Effector CD4-positive, alpha-beta T cell (primary cell): ENCODE data around the gene BBLN.
"Not testable (repeated sequence)": the region's sequence is repeated elsewhere in the genome, so short reads cannot be mapped to it uniquely, and the experiment has no call there.

ENCODE experiments used
- DNase-seq: peaks from one replicate; pipeline ENCODE4 v3.0.0-alpha.2; 2020

BBLN gene

DNA sequence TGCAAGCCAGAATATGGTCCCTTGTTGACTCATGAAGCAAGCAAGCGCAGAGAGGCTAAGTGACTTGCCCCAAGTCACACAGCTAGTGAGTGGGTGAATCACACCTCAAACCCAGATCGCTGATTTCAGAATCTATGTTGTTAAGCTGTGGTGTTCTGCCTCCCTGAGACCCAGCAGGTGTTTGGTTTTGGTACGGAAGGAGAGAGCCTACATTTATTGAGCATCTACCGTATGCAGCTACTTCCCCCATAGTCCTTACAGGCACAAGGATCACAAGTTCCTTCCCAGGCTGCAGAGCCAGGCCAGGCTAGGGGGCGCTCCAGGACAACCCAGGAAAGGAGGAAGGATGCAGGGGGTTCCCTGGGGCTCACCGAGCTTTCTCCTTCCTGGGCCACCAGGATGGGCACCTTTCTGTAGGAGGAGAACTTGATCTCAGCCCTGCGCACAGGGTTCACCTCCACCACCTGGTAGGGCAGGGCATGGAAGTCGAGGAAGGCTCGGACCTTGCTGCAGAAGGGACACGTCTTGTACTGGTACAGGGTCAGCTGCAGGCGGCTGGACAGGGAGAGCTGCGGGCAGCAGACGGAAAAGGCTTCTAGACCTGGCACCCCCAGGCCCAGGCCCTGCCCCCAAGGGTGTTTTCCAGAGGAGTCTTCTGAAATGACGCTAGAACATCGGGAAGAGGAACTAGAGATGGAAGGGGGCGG, 35.0 kb upstream of the BBLN start:
- peak; percentile 26 for DNase-seq

DNA sequence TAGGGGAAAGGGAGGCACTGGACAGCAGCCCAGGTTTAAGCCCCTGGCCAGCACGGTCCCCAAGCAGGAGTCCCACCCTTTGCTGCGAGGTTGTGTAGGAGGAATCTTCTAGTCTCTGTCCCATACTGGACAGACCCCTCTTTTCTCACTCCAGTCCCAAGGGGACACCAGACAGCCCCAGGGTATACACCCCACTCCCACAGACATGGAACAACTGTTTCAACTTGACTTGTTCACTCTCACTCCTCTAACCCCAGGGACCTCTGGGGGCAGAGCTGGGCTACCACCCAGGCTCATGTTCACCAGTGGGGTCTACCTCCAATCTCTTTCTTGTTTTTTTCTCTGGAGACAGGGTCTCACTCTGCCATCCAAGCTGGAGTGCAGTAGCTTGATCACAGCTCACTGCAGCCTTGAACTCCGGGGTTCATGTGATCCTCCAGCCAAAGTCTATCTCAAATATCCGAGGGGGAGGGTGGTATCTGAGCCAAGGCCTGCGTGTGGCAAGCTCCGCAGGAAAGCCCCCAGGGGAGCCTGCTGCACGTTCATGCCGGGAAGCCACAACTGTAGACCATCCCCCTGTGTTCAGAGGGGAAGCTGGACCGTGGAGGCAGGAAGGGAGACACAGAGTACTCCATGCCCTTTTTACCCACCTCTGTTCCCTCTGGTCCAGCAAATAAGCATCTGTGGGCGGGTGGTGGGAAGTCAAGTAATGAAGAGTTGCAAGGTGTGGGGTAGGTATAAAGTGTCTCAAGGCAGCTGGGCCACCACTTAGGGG, 34.3 kb upstream of the BBLN start:
- no peak for DNase-seq

- peak; percentile 76 for DNase-seq
Measured at GRCh38 chr9:128127568-128127989, 32.5 kb upstream of the BBLN start, which contains the start of gene PTGES2. TSS of gene PTGES2 (minus strand) at chr9:128127729. CDS start at chr9:128127717, 12 bp downstream.

- peak; percentile 76 for DNase-seq
Measured at GRCh38 chr9:128127990-128128835, 31.9 kb upstream of the BBLN start.

GRCh38 chr9:128128836-128129590, 31.1 kb upstream of the BBLN start:
- DNase-seq: no peak

DNA sequence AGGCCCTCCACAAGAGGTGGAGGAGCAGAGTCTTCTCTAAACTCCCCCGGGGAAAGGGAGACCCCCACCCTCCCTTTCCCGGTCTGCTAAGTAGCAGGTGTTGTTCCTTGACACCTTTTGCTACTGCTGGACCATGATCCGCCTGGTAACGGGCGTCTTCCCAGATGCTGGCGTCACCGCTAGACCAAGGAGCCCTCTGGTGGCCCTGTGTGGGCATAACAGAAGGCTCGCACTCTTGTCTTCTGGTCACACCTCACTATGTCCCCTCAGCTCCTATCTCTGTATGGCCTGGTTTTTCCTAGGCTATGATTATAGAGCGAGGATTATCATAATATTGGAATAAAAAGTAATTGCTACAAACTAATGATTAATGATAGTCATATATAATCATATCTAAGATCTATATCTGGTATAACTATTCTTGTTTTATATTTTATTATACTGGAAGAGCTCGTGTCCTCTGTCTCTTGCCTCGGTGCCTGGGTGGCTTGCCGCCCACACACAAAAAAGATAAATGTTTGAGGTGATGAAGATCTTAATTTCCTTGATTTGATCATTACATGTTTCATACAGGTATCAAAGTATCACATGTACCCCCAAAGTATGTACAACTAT, 30.0 kb upstream of the BBLN start:
- DNase-seq: peak; percentile 31

GRCh38 chr9:128130651-128131050, 29.4 kb upstream of the BBLN start:
- DNase-seq: not testable (repeated sequence)

DNA sequence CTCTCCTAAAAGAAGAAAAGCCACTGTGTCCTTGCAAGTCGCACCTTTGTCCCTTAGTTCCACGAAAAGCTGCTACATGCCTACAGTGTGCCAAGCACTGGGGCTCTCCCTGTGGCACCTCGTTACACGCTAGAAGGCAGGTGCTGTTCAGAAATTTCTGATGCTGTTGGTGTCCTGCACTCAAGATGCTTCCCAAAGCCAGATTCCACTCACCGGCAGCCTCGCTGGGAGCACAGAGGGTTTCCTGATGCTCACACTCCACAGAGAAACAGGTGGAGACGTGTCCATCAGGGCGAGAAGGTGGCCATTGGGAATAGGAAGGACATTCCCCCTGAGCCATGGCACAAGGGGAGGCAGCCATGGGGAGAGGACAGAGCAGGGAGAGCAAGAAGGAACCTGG, 28.7 kb upstream of the BBLN start:
- DNase-seq: not testable (repeated sequence)

GRCh38 chr9:128132139-128132538, 27.9 kb upstream of the BBLN start:
- not testable (repeated sequence) for DNase-seq

DNA sequence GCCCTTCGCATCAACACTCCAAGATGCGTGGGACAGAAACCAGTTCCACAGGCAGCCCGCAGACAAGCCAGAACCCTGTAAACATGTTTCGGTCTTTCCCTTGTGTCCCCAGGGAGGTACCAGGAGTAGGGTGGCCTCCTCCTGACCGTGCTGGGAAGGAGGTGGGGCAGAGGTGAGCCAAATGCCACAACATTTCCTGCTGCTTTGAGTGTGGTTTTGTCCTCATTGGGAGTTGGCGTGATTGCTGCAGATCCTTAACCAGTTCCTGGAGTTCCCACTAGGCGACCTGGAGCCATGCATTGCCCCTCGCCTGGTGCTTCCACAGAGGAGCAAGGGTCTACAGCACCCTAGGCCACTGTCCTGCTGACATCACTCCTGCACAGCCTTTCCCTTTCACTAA, 24.5 kb upstream of the BBLN start:
- not testable (repeated sequence) for DNase-seq

DNA sequence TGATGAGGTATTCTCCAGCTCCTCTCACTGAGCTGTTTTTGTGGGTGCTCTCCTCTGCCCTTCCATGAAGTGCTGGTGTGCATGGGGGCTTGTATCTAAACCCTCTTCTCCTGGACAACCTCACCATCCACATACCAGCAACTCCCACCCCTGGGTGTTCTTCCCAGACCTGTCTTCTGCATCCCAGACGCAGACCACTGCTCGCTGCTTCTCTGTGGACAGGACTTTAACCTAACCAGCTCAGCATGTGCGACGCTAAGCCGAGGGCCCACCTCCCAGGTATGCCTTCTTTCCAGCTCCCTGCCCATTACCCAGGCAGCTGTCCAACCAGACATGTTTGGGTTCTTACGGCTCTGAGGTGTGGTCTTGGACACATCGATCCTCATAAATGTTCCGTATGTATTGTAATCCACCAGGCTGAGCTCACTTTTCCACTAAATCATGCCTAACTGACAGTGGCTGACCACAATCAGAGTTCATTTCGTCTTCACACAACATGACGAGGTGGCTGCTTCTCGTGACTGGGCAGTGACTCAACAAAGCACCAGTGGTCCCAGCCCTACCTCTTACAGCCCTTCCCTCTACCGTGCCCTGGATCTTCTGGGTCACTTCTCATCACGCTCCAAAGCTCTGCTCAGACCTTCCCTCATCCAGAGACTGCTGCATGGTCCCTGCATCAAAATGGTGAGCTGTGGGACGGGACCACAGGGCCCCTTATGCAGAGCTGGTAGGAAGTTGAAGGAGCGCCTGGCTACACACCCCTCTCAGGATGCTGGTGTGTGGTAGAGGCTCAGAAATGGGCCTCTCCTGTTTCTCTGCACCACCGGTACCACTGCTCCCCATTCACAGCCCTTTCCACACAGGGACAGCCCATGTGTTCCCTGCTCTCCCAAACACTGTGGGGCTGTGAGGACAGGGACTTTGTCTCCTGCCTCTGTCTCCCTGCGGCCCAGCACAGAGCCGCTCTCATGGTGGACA, 23.0 kb upstream of the BBLN start:
- no peak for DNase-seq

DNA sequence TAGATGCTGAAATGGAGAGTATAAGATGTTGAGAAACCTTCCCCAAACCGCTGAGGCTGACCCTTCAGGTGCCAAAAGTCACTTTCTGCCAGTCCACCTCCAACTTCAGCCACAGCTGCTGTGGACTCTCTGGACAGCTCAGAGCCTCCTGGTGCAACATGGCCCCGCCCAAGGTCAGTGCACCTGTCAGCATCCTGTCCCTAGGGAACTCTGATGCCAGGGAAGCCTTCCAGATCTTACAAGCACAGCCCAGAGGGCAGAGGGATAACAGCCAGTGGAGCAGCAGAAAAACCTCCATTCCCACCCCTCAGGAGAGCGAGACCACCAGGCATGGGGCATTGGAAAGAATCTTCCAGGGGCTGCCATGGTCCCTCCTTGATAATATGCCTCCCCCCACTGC, 22.1 kb upstream of the BBLN start:
- no peak for DNase-seq

DNA sequence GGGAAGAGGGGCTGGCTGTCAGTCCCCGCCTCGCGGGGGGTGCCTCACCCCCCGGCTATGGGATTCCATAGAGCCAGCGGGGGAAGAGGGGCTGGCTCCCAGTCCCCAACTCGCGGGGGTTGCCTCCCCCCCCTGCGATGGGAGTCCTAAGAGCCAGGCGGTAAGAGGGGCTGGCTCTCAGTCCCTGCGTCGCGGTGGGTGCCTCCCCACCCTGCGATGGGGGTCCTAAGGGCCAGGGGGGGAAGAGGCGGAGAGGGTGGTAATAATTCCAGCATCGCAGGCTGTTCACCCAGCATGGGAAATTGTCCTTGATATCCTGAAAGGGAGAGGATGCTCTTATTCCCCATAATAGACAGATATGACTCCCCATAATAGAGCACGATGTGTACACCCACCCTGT, 20.4 kb upstream of the BBLN start:
- DNase-seq: no peak

GRCh38 chr9:128141604-128142003, 18.5 kb upstream of the BBLN start:
- DNase-seq: no peak

DNA sequence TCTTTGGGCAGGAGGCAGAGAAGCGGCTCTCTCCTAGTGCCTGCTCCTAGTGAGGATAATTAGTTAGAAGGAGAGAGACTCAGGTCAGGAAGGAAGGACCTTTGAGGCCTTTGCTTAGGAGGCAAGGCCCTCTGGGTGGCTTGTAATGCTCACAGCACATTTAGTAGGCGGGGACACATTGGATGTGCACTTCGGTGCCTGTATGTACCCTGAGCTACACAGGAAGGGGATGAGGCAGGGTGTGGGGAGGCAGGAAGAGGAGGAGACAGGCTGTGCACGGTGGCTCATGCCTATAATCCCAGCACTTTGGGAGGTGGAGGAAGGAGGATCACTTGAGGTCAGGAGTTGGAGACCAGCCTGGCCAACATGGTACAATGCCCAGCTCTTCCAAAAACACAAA, 18.0 kb upstream of the BBLN start:
- no peak for DNase-seq

DNA sequence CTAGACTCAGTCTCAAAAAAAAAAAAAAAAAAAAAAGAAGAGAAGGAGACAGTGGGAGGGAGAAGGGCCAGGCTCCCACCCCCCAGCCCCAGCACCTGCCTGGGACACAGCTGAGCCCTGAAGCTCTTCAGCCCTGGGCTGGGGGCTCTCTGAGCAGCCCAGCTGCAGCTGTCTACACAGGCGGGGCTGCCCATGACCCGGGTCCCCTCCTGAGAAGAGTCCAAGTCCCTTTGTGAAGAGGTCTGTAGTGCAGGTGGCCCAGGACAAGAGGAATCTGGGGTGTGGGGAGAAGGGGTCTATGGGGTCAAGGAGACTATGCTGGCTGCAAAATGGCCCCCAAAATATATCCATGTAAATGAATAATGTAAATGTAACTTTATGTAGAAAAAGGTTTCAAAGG, 17.5 kb upstream of the BBLN start:
- DNase-seq: no peak

DNA sequence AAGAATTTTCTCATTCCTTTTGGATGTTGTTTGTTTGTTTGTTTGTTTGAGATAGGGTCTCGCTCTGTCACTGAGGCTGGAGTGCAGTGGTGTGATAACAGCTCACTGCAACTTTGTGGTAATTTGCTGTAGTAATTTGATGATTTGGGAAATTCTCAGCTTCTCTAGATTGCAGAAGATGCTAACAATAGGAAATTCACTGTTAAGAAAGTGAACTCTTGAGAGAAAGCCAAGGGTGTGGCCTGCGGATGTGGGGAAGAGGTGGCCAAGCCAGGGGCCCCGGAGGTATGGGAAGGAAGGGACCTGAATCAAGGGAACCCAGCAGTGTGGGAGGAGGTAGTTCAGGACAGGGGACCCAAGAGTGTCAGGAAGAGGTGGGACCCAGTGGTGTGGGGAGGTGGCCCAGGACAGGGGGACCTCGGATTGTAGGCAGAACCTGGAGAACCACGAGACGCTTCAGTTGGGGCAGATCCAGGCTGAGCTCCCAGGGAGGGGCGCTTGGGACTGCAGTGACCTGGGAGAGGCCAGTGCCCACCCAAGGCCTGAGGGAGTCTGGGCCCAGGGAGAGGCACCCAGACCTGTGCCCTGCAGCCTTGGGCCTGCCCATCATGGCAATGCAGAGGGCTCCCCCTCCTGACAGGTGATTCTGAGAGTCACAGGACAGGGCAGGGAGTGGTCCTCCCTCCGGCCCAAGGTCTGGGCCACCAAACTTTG, 16.4 kb upstream of the BBLN start:
- no peak for DNase-seq

GRCh38 chr9:128144239-128145181, 15.6 kb upstream of the BBLN start:
- no peak for DNase-seq

- no peak for DNase-seq
Measured at GRCh38 chr9:128145536-128145935, 14.5 kb upstream of the BBLN start.
